ENCODE measurements around the gene KIAA1958.
"Not testable (repeated sequence)": the region's sequence is repeated elsewhere in the genome, so short reads cannot be mapped to it uniquely, and the experiment has no call there.

GRCh38 chr9:112673221-112673620 is 186.6 kb downstream of the KIAA1958 start:
- TF ChIP-seq CTCF, POLR2A (IDR thresholded peaks at IDR 0.05): not testable (repeated sequence)

Data from lower leg skin (tissue), 3 donors.